Neural progenitor cell (in vitro differentiated cells): ENCODE data around the gene RNF220.

Source experiments
- EZH2phosphoT487 ChIP-seq: fragments of 200-600 bp; sonication (generic); IDR thresholded peaks from 2 replicates; pipeline ENCODE4 v1.6.1; 2017; ENCODE audit warnings: antibody characterized with exemption
- TF ChIP-seq, protein P1 (sequence below): fragments of 200-600 bp; sonication (generic); IDR thresholded peaks from 2 replicates; pipeline ENCODE4 v1.5.1; 2017; ENCODE audit warnings: antibody characterized with exemption, mild to moderate bottlenecking

DNA sequence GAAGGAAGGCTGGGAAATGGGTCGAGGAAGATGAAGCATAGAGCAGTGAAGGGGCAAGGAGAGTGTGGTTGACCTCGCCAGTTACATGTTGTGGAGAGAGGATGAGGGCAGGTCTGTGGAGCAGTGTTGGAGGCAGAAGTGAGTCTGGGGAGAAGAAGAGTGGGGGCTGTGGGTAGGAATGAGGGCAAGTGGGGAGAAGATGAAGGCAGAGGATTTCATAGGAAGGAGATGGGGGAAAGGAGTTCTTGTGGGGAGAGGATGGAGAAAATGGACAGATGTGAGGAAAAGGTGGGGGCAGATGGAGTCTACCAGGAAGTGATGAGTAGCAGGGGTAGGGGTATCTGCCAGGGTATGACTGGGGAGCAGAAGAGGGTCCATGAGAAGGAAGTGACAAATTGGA lies 273.1 kb downstream of the RNF220 start:
- TF ChIP-seq, protein P1, sequence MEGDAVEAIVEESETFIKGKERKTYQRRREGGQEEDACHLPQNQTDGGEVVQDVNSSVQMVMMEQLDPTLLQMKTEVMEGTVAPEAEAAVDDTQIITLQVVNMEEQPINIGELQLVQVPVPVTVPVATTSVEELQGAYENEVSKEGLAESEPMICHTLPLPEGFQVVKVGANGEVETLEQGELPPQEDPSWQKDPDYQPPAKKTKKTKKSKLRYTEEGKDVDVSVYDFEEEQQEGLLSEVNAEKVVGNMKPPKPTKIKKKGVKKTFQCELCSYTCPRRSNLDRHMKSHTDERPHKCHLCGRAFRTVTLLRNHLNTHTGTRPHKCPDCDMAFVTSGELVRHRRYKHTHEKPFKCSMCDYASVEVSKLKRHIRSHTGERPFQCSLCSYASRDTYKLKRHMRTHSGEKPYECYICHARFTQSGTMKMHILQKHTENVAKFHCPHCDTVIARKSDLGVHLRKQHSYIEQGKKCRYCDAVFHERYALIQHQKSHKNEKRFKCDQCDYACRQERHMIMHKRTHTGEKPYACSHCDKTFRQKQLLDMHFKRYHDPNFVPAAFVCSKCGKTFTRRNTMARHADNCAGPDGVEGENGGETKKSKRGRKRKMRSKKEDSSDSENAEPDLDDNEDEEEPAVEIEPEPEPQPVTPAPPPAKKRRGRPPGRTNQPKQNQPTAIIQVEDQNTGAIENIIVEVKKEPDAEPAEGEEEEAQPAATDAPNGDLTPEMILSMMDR, result no peak
- TF ChIP-seq EZH2phosphoT487, result no peak
